ENCODE results near the gene RHEB. TPM values are rescaled to one million over a fixed set of nuclear protein-coding genes. Genes with fewer than 3 reads are reported as not detected.
A peak's percentile ranks its signal among the peaks of the same experiment; 100 is the strongest.

RHEB gene
- total RNA-seq, 2 experiments from 2014 or later = 86.8 to 90.7 TPM

GRCh38 chr7:151427705-151428377 lies 91.9 kb downstream of the RHEB start:
- peaks cover 3% of the 10 kb centered on the region for H3K27me3 Mint-ChIP-seq
- H3K9me3 Mint-ChIP-seq = no peaks in the 10 kb centered on the region
- POLR2A ChIA-PET = interaction anchor here (0.7 kb wide), 1 partner anchor 405 kb away, joined by 6 read pairs; no protein-coding TSS in a partner anchor
- H3K4me1 Mint-ChIP-seq = peaks cover 45% of the 10 kb centered on the region
- no peak overlapping the region for H3K4me3 Mint-ChIP-seq
- H3K27ac Mint-ChIP-seq = peak overlapping the region; percentile 92
- no peaks in the 10 kb centered on the region for H3K36me3 Mint-ChIP-seq (ENCODE audit: low read depth)
- CTCF ChIA-PET = interaction anchor here (0.7 kb wide), 1 partner anchor 55 kb away, joined by 5 read pairs; no protein-coding TSS in a partner anchor
- DNase-seq = no peak

DNA sequence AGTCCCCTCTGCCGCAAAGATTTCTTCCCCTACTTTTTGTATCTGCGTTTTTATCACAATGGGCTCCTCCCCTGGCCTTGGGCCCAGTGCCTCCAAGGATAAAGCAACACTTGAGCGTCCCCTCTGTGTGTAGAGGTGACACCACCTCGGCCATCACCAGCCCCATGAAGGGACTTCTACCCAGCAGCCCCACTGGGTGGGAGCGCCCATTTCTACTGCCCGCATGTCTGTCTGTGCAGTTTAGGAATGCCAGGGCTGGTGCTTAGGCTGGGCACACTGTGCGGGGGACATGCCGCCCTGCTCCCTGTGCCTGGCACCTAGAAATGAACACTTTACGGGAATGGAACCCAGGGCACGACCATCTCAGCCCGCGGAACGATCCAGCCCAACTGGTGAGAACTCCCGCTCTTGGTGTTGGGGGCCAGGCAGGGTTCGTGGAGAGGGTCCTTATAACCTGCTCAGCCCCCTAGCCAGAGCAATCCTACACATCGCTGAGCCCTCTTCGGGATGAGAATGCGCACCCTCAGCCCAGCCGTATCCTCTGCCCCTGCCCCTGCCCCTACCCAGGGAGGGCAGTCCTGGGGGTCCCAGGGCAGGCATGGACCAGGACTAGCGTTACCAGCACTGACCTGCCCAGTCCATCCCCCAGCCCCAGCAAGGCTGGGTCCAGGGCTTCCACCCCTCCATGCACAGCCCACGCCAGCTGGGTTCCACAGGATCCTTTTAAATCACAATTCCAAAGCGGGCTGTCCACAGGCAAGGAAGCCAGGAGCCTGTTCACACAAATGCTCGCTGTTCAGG lies 92.6 kb downstream of the RHEB start:
- POLR2A ChIA-PET = no interaction called here
- no peak for DNase-seq
- H3K4me3 Mint-ChIP-seq = no peak overlapping the region
- no peak overlapping the region for H3K27ac Mint-ChIP-seq
- H3K9me3 Mint-ChIP-seq = peaks cover 3% of the 10 kb centered on the region
- H3K36me3 Mint-ChIP-seq (ENCODE audit: low read depth) = peaks cover under 1% of the 10 kb centered on the region
- peaks cover 10% of the 10 kb centered on the region for H3K27me3 Mint-ChIP-seq
- CTCF ChIA-PET = no interaction called here
- H3K4me1 Mint-ChIP-seq = peaks cover 40% of the 10 kb centered on the region

- peaks cover 11% of the 10 kb centered on the region for H3K27me3 Mint-ChIP-seq
- H3K9me3 Mint-ChIP-seq = peaks cover 6% of the 10 kb centered on the region
- no peak overlapping the region for H3K4me3 Mint-ChIP-seq
- H3K27ac Mint-ChIP-seq = no peak overlapping the region
- H3K4me1 Mint-ChIP-seq = peaks cover 39% of the 10 kb centered on the region
- DNase-seq = no peak
- ChIA-PET CTCF (interaction anchor here (0.8 kb wide), 1 partner anchor 11 kb away, joined by 3 read pairs; no protein-coding TSS in a partner anchor), POLR2A (no interaction called here)
- peaks cover 2% of the 10 kb centered on the region for H3K36me3 Mint-ChIP-seq (ENCODE audit: low read depth)
Measured at GRCh38 chr7:151426441-151426903, 93.2 kb downstream of the RHEB start.

- ChIA-PET CTCF (interaction anchor here (0.8 to 1.0 kb wide), 2 partner anchors 12 to 73 kb away, joined by 3 to 4 read pairs; no protein-coding TSS in a partner anchor), POLR2A (no interaction called here)
- Mint-ChIP-seq H3K9me3 (peaks cover 6% of the 10 kb centered on the region), H3K27me3 (peaks cover 11% of the 10 kb centered on the region), H3K36me3 (ENCODE audit: low read depth) (peaks cover 2% of the 10 kb centered on the region), H3K4me1 (peaks cover 32% of the 10 kb centered on the region), H3K4me3 (no peak overlapping the region), H3K27ac (no peak overlapping the region)
- no peak for DNase-seq
Measured at GRCh38 chr7:151425670-151426440, 93.8 kb downstream of the RHEB start.

- ChIA-PET POLR2A (no interaction called here), CTCF (no interaction called here)
- Mint-ChIP-seq H3K27ac (no peak overlapping the region), H3K27me3 (peaks cover 19% of the 10 kb centered on the region), H3K4me1 (peaks cover 22% of the 10 kb centered on the region), H3K4me3 (no peak overlapping the region), H3K9me3 (peaks cover 9% of the 10 kb centered on the region), H3K36me3 (ENCODE audit: low read depth) (peaks cover 2% of the 10 kb centered on the region)
- DNase-seq = no peak
Measured at GRCh38 chr7:151424799-151425198, 94.9 kb downstream of the RHEB start.

DNA sequence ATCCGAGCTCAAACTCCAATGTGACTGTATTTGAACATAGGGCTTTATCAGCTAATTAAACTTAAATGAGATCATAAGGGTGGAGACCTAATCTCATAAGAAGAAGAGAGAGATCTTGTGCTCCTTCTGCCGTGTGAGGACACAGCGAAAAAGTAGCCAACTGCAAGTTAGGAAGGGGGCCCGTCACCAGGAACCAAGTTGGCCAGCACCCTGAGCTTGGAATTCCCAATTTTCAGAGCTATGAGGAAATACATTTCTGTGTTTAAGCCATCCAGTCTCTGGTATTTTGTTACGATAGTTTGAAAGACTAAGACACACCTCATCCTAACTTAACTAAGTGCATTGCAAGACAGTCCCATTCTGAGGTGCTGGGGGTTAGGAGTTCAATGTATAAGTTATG lies 95.8 kb downstream of the RHEB start:
- H3K4me3 Mint-ChIP-seq = no peak overlapping the region
- H3K36me3 Mint-ChIP-seq (ENCODE audit: low read depth) = peaks cover 2% of the 10 kb centered on the region
- ChIA-PET POLR2A (no interaction called here), CTCF (interaction anchor here (1.0 to 1.2 kb wide), 4 partner anchors 12 to 72 kb away, joined by 3 read pairs; no protein-coding TSS in a partner anchor)
- no peak overlapping the region for H3K27ac Mint-ChIP-seq
- H3K4me1 Mint-ChIP-seq = peaks cover 13% of the 10 kb centered on the region
- H3K9me3 Mint-ChIP-seq = peaks cover 9% of the 10 kb centered on the region
- H3K27me3 Mint-ChIP-seq = peaks cover 19% of the 10 kb centered on the region
- no peak for DNase-seq

GRCh38 chr7:151423226-151423625 lies 96.5 kb downstream of the RHEB start:
- POLR2A ChIA-PET = no interaction called here
- Mint-ChIP-seq H3K4me3 (no peak overlapping the region), H3K9me3 (peaks cover 9% of the 10 kb centered on the region), H3K27me3 (peaks cover 21% of the 10 kb centered on the region), H3K27ac (no peak overlapping the region), H3K4me1 (peaks cover 6% of the 10 kb centered on the region), H3K36me3 (ENCODE audit: low read depth) (peaks cover 2% of the 10 kb centered on the region)
- CTCF ChIA-PET = interaction anchor here (1.0 to 1.7 kb wide), 5 partner anchors 11 to 71 kb away, joined by 3 to 4 read pairs (median 3); no protein-coding TSS in a partner anchor
- no peak for DNase-seq

DNA sequence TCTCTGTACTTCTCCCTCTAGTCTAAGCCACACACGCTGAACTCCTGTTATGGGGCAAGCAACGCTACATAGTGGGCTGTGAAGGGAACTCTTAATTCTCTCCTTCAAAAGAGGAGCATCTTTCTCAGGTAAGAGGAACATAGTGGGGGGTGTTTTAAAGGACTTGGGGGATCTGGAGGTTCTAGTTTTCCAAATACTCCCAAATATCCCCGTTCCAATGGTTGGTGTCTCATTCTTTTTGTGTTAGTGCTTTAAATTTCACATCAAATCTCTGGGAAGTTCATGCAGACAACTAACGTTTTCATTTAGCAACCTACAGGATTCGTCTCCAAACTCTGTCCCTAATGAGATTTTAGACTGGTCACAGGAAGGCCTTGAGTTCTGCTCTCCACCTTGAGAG lies 97.5 kb downstream of the RHEB start:
- POLR2A ChIA-PET = no interaction called here
- H3K4me3 Mint-ChIP-seq = no peak overlapping the region
- H3K27me3 Mint-ChIP-seq = peaks cover 25% of the 10 kb centered on the region
- peaks cover 2% of the 10 kb centered on the region for H3K36me3 Mint-ChIP-seq (ENCODE audit: low read depth)
- no peak overlapping the region for H3K27ac Mint-ChIP-seq
- H3K4me1 Mint-ChIP-seq = no peaks in the 10 kb centered on the region
- H3K9me3 Mint-ChIP-seq = peaks cover 9% of the 10 kb centered on the region
- no peak for DNase-seq
- CTCF ChIA-PET = interaction anchor here (1.5 to 1.7 kb wide), 2 partner anchors 10 to 26 kb away, joined by 4 read pairs; no protein-coding TSS in a partner anchor

DNA sequence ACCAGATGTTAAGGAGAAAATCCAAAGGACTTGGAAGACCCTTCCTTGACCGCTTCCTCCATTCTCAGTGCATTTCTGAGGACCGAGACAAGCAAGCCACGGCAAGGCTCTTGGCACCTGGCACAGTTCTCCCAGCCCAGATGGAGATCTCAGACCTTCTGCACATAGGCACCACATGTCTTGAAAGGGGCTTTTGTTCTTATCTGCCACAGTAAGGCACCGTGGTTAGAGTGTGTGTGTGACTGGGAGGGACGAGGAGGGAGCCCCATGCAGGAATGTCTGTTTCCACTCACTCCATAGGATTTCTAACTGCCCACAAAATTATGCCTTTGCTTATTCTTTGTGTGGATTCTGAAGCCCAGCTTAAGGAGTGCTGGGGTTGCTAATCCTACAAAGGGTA lies 99.6 kb downstream of the RHEB start:
- no peak overlapping the region for H3K27ac Mint-ChIP-seq
- H3K4me3 Mint-ChIP-seq = no peak overlapping the region
- H3K36me3 Mint-ChIP-seq (ENCODE audit: low read depth) = peaks cover 4% of the 10 kb centered on the region
- H3K9me3 Mint-ChIP-seq = peaks cover 9% of the 10 kb centered on the region
- DNase-seq = no peak
- peaks cover 27% of the 10 kb centered on the region for H3K27me3 Mint-ChIP-seq
- ChIA-PET POLR2A (no interaction called here), CTCF (interaction anchor here (1.3 kb wide), 1 partner anchor 23 kb away, joined by 5 read pairs; no protein-coding TSS in a partner anchor)
- H3K4me1 Mint-ChIP-seq = no peaks in the 10 kb centered on the region

DNA sequence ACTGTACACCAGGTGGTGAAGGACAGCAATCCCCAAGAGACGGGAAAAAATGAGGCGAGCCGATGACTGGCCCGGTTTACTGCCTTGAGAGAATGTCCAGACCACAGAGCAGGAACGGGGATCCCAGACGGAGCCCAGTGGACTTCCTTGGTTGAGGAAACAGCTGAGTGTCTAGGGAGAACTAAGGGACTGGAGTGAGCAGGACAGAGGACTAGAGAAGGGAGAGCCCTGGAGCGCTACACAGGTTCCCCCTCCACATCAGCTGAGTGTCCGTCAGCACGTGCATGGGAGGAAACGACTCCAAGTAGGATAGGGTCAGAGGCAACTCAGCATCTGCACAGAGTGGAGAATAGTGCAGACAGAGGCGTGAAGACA lies 102.8 kb downstream of the RHEB start:
- POLR2A ChIA-PET = no interaction called here
- H3K4me1 Mint-ChIP-seq = peaks cover 8% of the 10 kb centered on the region

GRCh38 chr7:151416112-151416940 lies 103.4 kb downstream of the RHEB start:
- no peak for DNase-seq
- Mint-ChIP-seq H3K36me3 (ENCODE audit: low read depth) (peaks cover 2% of the 10 kb centered on the region), H3K4me3 (no peak overlapping the region), H3K27ac (no peak overlapping the region), H3K27me3 (peaks cover 46% of the 10 kb centered on the region), H3K4me1 (peaks cover 8% of the 10 kb centered on the region), H3K9me3 (peaks cover 3% of the 10 kb centered on the region)
- POLR2A ChIA-PET = no interaction called here
- CTCF ChIA-PET = interaction anchor here (1.3 to 1.7 kb wide), 2 partner anchors 17 to 26 kb away, joined by 3 to 4 read pairs; no protein-coding TSS in a partner anchor

More for the DNA sequence above, 102.8 kb downstream of the RHEB start:
- H3K27ac Mint-ChIP-seq = no peak overlapping the region
- H3K9me3 Mint-ChIP-seq = peaks cover 4% of the 10 kb centered on the region
- peaks cover 40% of the 10 kb centered on the region for H3K27me3 Mint-ChIP-seq
- DNase-seq = no peak
- no peak overlapping the region for H3K4me3 Mint-ChIP-seq
- CTCF ChIA-PET = interaction anchor here (1.3 to 1.7 kb wide), 2 partner anchors 16 to 27 kb away, joined by 3 to 4 read pairs; no protein-coding TSS in a partner anchor
- H3K36me3 Mint-ChIP-seq (ENCODE audit: low read depth) = peaks cover 2% of the 10 kb centered on the region
